Activated CD8-positive, alpha-beta memory T cell treated with anti-CD3 and anti-CD28 coated beads for 48 hours (primary cell): Measurements from ENCODE around the gene PIP5K1B.
A peak's percentile ranks its signal among the peaks of the same experiment; 100 is the strongest.

Source experiments
- DNase-seq, 3 experiments: peaks; one replicate each; pipeline ENCODE4 v3.0.0-alpha.2; 2020; ENCODE audit warnings: low read depth in 2 of 3, low spot score in 2 of 3

Gene PIP5K1B

DNA sequence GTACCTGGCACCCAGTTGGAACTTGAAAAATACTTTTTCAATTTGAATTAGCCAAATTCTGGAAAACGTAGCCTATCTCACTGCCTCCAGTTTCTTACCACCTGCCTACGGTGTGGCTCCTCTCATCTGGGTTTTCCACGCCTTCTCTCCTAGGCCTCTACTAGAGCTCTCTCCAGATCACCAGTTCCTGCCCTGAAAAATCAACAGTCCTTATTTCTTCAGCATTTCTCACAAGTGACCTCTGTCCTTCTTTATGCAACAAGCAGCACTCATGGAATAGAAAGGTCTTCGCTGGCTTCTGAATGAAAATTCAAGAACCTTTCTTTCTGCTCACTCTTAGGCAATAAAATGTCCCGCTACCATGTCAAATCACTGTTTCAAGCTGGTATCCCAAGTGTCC, 64.8 kb downstream of the PIP5K1B start:
- DNase-seq, result no peak

DNA sequence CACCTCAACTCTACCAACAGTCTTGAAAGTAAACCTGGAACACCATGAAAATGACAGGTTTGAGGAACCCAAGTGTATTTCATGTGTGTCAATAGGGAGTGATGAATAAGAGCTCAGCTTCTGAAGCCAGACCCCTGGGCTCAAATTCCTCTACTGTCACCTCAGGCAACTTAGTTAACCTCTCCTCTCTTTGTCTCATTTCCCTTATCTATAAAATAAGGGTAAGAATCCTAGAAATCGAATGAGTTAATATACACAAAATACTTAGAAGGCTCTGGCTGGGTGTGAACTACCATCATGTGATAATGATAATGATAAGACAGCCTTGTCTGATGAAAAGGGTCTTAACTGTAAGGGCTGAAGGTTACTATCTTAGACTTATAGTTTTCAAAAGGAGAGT, 66.3 kb downstream of the PIP5K1B start:
- DNase-seq, result no peak

DNA sequence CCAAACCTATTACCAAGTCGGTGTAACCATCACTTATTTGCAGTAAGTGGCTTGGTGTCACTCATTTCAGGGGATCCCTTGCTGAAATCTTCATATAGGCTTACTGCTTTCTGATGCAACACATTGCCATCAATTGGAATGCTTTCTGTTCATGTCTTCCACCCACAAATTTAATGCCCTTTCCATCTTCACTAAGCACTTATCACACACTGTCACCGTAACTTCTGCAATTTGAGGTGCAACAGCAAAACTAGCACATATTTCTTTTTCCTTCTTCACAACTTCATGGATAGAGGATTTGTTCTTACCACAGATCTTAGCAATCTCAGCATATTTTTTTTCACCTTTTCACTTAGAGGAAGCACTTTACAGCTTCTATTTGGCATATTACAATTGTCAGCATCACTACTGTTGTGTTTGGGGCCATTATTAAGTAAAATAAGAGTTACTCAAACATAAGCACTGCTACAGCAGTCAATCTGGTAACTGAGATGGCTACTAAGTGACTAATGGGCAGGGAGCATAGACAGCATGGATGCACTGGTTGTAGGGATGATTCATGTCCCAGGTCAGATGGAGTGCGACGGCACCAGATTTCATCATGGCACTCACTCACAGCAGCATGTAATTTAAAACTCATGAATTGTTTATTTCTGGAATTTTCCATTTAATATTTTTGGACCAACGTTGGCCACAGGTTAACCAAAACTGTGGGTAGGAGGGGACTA, 70.1 kb downstream of the PIP5K1B start:
- no peak for DNase-seq

DNA sequence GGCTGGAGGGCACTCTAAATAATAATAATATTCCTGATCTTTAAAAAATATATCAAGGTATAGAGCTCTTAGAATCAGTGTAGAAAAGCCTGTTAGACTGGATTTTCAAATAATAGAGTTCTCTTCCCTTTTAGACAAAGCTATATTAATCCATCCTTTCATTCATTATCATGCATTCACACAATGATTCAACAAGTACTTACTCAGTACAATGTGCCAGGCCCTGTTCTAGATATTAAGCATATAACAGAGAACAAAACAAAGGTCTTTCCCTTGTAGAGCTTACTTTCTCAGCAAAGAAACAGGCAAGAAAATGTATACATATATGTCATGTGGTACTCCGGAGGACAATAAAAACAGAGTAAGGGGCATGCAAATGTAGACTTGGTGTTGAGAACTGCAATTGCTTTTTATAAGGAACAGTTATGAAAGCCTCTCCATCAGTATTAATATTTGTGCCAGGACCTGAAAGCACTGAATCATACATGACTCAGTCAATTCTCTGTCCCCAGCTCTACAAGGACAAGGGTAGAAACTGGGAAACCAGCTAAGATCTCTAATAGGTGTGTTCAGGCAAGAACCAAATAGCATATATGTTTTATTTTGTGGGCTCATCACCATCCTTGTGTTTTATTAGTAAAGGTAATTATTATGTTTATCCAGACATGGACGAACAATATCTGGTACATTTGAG, 72.2 kb downstream of the PIP5K1B start:
- no peak for DNase-seq

DNA sequence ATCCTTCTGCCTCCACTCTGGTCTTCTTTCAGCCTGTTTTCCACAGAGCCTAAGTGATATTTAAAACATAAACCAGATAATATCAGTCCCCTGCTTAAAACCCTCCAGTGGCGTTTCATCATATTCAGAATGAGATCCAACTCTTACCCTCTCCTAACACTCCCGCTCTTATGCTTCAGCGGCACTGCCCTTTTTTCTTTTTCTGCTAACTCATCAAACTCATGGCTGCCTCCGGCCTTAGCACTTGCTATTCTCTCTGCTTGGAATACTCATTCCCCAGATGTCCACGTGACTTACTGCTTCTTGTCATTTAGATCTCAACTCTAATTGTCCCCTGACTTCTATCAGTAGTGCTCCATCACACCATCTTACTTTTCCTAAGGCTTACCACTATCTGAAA, 73.6 kb downstream of the PIP5K1B start:
- no peak for DNase-seq

DNA sequence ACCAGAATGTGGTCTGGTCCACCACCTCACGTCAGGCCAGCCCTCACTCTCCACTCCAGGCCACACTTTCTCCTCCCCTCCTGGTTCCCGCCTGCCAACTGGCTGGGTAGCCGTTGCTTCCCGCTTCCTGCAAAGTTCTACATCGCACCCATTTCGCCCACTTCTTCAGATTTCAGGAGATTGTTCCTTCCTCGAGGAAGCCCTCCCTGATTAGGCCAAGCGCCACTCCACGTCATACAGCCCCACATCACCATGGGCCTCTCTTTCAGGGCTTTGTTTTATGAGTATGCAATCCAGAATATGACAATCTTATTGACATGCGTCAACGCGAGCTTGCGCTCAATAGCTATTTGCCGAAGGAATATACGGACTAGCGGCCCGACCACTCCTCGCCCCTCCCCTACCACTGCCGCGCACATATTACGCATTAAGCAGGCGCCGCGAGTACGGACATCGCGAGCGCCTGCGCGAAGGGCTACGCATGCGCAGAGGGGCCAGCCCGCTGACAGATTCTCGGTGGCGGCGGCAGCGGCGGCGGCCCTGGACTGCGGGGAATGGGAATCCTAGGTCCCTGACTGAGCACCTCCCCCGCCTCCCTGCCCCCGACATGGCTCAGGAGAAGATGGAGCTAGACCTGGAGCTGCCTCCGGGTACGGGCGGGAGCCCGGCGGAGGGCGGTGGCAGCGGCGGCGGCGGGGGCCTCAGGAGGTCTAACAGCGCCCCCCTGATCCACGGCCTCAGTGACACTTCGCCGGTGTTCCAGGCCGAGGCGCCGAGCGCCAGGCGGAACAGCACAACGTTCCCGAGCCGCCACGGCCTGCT, 74.7 kb downstream of the PIP5K1B start:
- peak; percentile 84 to 90 (median 87) for DNase-seq

DNA sequence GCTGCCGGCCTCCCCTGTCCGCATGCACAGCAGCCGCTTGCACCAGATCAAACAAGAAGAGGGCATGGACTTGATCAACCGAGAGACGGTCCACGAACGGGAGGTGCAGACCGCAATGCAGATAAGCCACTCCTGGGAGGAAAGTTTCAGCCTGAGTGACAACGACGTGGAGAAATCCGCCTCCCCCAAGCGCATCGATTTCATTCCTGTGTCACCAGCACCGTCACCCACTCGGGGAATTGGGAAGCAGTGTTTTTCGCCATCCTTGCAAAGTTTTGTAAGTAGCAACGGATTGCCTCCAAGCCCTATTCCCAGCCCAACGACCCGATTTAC, 75.3 kb downstream of the PIP5K1B start:
- no peak for DNase-seq

DNA sequence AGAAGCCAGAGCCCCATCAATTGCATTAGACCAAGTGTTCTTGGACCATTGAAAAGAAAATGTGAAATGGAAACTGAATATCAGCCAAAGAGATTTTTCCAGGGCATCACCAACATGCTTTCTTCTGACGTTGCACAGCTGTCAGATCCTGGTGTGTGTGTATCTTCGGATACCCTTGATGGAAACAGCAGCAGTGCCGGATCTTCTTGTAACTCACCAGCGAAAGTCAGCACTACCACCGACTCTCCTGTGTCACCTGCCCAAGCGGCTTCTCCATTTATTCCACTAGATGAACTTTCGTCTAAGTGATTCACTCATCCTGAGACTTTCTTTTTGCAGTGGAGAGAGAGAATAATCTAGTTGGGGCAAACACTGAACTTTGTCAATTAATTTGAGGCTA, 75.7 kb downstream of the PIP5K1B start:
- no peak for DNase-seq

DNA sequence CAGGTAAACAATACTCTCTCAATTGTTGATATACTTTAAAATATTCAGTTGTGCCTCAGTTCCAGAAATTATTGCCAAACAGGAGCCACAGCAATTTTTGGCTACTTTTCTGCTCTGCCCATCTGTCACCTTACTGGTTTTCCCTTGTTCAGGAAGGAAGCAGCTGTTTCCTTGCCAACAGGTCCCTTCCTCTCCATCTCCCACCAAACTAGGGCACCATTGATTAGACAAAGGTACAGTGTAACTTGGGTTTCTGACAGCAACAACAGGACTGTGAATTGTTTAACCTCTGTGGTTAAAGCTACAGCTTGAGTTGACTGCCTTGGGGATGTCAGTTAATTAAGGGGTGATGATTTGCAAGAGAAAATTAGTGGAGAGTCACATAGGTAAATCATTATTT, 76.9 kb downstream of the PIP5K1B start:
- no peak for DNase-seq

DNA sequence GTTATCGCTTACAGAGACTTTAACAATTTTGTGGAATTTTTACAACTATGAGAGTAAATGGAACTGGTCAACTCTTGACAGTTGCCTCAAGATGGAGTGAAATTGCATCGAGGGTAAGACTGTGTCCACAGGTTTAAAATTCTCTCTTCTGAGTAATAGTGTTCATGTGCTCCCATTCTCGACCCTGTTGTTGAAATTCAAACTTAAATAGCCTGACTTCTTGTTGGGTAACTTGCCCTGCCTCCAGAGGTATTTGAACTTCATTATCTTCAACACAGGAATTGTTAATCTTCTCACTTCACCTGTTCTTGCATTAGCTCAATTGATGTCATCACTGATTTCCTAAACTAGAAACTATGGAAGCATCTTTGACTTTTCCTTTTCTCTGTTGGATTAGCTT, 77.5 kb downstream of the PIP5K1B start:
- no peak for DNase-seq

DNA sequence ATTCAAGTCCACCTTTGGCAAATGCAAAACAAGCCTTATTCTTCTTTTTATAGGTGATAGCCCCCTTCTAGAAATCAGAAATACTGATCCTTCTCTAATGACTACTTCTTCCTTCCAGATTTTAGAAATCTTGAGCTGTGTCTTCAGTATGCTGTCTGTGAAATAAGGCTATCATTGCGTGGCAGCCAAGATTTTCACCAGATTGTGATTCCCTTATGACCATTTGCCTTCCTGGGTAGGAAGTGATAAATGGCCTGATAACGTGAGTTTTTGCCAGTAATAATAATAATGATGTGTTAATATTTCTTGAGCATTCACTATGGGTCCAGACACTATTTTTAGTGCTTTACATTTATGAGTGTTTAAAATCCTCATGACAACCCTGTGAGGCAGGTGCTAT, 80.9 kb downstream of the PIP5K1B start:
- DNase-seq, result no peak

DNA sequence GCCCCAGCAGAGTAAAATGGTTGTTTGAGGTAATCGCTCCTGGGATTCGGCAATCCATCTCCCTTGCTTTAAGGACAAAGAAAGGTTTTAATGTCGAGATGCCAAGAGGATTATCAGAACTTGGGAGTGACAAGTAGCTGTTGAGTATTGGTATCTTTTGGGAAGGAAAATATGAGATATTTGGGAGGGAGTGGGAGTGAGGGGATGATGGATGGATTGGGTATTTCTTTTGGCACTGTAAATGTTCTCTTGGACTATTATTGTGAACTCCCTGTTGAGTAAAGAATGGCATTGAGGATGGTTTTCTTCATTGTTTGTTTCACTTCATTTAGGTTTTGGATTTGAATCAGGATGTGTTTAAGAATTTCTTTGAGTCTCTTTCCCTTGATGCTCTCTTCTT, 86.1 kb downstream of the PIP5K1B start:
- no peak for DNase-seq

DNA sequence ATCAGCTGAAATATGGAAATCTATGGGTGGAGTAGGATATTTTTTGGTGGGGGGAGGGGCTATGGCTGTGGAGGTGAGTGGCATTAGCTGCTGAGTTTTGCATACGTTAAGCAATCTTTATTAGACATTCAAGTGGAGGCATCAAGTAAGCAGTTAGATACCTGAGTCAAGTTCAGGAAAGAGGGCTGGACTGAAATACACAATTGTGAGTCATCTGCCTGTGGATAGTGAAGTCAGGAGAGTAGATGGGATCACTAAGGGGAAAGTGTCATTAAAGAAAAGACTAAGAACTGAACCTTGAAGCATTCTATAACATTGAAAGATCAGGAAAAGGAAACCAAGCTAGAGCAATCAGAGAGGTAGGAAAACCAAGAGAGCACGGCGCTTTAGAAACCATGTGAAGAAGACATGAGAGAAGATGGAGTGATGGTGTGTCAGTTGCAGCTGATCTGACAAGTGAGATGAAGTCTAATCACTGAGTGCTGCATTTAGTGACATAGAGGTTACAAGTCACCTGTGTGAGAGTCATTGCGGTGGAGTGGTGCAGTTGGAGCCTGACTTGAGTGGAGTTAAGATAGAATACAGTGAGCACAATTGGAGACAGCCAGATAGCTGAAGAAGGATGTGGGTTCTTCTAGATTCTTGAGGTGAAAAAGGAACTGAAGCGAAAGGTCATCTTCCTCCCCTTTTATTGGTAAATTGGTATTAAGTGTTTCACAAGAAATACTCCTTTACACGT, 88.7 kb downstream of the PIP5K1B start:
- no peak for DNase-seq

DNA sequence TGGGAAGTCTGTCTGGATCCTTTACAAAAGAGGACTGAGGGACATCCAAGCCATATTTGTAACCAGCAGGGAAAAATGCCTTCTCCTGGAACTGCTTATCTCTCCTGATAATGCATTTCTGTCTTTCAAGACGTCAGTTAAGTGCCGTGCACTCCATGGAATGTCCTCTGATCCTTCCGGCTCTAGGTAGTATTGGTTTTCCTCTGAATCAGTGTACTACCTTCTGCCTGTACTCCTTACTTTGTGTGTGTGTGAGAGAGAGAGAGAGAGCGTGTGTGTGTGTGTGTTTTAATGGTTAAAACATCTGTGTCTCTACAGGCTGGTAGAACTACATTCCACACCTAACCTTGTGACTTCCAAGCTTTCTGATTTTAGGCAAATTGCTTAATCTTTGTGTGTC, 89.9 kb downstream of the PIP5K1B start:
- DNase-seq, result no peak

DNA sequence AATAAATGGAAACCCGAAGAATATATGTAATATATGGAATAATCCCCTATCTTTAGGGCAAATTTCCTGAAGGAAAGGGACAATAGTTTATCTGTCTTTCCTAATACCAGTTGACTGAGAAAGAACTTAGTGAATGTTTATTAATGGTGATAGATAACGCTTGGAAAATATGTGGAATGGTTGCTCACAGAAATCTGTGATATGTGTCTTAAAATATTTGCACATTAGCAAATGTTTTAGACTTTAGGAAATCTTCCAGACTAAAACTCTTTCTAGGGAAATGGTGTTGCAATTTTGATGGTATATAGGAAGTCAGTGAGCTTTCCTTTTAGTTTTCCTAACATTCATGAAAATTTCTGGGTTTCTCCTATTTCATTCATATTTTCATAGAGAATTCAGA, 90.4 kb downstream of the PIP5K1B start:
- no peak for DNase-seq

DNA sequence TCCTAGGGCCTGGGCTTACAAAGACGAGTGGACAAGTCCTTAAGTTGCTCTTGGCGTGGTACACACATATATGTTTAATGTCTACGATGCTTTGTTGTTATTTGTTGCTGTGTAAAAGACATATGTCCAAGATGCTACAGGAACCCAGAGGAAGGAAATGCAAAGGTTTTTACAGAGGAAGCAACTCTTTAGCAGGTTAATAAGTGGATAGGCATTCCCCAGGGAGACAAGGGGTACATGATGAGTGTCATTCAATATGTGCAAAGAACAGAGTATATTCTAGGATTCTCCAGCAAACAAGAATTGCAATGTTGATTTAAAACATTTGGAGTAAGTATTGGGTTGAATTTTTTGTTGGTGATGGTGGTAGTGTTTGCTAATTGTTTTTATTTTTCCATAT, 92.1 kb downstream of the PIP5K1B start:
- DNase-seq, result no peak

DNA sequence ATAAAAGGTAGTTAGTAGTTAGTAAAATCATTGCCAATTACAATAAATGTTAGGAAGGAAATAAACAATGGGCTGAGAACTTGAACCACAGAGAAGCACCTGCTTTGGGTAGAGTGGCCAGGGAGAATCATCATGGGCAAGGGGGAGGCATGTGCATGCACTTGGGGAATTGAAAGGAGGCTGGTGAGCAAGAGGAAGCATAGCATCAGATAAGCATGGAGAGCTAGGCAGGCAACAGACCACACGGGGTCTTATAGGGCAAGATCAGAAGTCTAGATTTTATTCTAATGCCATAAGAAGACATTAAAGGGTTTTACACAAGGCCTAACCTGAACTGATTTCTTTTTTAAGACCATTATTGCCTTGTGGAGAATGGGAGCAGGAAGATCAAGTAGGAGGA, 93.4 kb downstream of the PIP5K1B start:
- no peak for DNase-seq

DNA sequence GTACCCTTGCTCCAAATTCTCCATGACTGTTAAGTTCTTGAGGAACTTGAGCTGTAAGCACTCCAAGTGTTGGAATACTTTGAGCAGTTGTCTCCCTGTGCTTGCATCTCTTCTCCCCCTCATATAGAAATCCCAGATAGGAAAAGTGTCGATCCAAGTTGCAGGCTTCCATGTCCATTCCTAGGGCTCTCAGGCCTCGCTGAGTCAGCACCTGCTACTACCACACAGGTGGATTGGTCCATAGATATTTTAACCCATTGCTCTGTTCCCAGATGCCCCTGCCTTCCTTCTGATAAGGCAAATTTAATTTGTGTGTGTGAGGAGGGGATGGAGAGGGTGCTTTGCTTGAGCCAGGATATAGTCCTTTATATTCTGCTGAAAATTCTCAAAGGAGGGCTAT, 95.8 kb downstream of the PIP5K1B start:
- no peak for DNase-seq

DNA sequence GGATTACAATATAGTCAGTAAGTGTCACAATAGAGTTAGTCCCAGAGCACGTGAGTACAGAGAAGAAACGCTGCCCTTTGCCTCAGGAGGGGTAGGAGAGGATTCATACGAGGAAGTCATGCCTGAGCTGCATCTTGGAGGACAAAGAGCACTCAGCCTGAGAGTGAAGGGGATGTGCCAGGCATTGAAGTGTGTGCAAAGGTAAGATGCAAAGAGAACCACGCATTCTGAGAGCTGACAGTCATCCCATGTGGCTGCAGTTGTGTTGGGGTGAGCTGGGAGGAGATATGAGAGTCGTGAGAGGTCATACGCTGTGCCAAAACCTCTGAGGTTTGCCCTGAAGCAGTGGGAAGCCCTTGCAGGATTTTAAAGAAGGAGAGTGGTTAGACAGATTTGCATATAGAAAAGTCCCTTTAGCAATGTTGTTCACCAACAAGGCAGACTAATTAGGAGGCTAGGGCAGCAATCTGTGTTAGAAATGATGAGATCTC, 97.5 kb downstream of the PIP5K1B start:
- peak in 1 of 3 experiments; percentile 40 for DNase-seq

DNA sequence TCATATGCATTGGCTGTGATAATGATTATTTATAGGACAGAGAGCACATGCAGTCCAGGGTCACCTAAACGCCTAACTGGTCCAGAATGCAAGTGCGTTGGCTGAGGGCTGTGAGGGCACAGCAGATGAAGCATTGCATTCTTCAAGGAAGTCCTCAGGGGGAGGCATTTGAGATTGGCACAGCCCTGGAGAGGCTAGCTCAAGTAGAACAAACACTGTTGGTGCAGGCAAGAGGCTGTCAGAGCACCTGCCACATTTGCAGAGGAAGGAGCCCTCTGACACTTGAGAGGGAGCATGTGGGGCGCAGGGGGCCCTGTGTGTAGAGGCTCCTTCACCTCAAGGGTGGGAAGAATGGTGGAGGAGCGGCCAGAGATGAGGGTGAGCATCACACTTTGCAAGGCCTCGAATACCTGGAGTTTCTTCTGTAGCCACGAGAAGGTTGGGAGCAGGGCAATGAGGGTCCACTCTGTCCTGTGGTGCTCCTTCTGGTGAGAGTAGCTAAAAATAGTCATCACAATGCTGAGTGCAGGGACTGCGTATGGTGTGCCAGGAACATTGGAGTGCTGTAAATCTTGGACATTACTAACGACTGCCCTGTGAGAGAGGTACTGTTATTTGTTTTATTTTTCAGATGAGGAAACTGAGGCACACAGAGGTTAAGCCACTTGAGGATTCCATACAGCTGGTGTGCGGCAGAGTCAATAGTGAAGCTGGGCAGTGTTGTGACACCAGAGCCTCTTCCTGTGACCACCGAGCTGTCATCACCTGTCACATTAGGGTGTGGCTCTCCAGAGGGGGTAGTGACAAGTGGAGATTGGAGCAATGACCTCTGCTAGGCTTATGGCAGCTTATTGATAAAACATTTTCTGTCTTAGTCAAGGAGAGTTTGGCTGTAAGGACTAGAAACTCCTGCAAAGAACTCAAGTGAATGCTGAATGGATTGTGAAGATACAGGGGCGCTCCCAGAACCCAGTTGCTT, 100.2 kb downstream of the PIP5K1B start:
- no peak for DNase-seq
